Mammary epithelial cell (primary cell): Measurements from ENCODE around the gene APBA2.

Source experiments
- CTCF ChIP-seq, 2 donors: IDR thresholded peaks in 1 of 2; conservative IDR thresholded peaks in 1 of 2; 2 replicates each; pipeline ENCODE4 v1.5.1; 2011 to 2012; ENCODE audit warnings: inconsistent platforms in 2 of 2, low read length in 2 of 2, mild to moderate bottlenecking in 2 of 2, control low read depth in 1 of 2, low read depth in 1 of 2; ENCODE audit not compliant: insufficient read depth in 1 of 2; ENCODE audit errors: extremely low read depth in 1 of 2
- EZH2 ChIP-seq: IDR thresholded peaks from 2 replicates; pipeline ENCODE4 v1.6.1; 2012; ENCODE audit warnings: low read length, inconsistent platforms, borderline replicate concordance

- no peak for TF ChIP-seq CTCF (conservative IDR thresholded peaks at IDR 0.05 in 1 of 2, IDR thresholded peaks at IDR 0.05 in 1 of 2; ENCODE audit: extremely low read depth in 1 of 2, insufficient read depth in 1 of 2, low read depth in 1 of 2, low read length in 2 of 2)
- TF ChIP-seq EZH2, result no peak
Observed at GRCh38 chr15:29044503-29044901, 158.7 kb downstream of the APBA2 start.
